H9 (cell line): ENCODE measurements around the gene PTDSS2. TPM values are rescaled to one million over a fixed set of nuclear protein-coding genes. Genes with fewer than 3 reads are reported as not detected.

Experiments
- DNase-seq: peaks from one replicate; pipeline ENCODE4 v3.0.0-alpha.2; 2017
- H2AFZ ChIP-seq: one replicate; pipeline ENCODE4 v1.6.1; 2013; ENCODE audit warnings: mild to moderate bottlenecking, low read length, control low read depth, moderate library complexity
- H2AK5ac ChIP-seq: 2 replicates; pipeline ENCODE4 v1.6.1; 2013; ENCODE audit warnings: low read length, control low read depth, mixed read lengths; ENCODE audit not compliant: insufficient read length
- H2BK120ac ChIP-seq: one replicate; pipeline ENCODE4 v1.6.1; 2013; ENCODE audit warnings: low read depth, mild to moderate bottlenecking, low read length, control low read depth, inconsistent platforms; ENCODE audit not compliant: poor library complexity, severe bottlenecking
- H2BK12ac ChIP-seq: 2 replicates; pipeline ENCODE4 v1.6.1; 2013; ENCODE audit warnings: low read length, control low read depth, mixed read lengths, low read depth; ENCODE audit not compliant: insufficient read length
- H2BK15ac ChIP-seq: 2 replicates; pipeline ENCODE4 v1.6.1; 2013; ENCODE audit warnings: low read depth, low read length, control low read depth
- H2BK20ac ChIP-seq: one replicate; pipeline ENCODE4 v1.6.1; 2013; ENCODE audit warnings: low read depth, mild to moderate bottlenecking, low read length, control low read depth, inconsistent platforms; ENCODE audit not compliant: poor library complexity, severe bottlenecking
- H2BK5ac ChIP-seq: 2 replicates; pipeline ENCODE4 v1.6.1; 2013; ENCODE audit warnings: low read length, control low read depth, mixed read lengths; ENCODE audit not compliant: insufficient read length
- H3K14ac ChIP-seq: 2 replicates; pipeline ENCODE4 v1.6.1; 2013; ENCODE audit warnings: low read length, control low read depth; ENCODE audit not compliant: insufficient read depth
- H3K18ac ChIP-seq: 2 replicates; pipeline ENCODE4 v1.6.1; 2013; ENCODE audit warnings: low read depth, mild to moderate bottlenecking, mixed read lengths, low read length, control low read depth; ENCODE audit not compliant: insufficient read length
- H3K23ac ChIP-seq: 2 replicates; pipeline ENCODE4 v1.6.1; 2013; ENCODE audit warnings: low read length, control low read depth, mixed read lengths, low read depth; ENCODE audit not compliant: insufficient read length
- H3K23me2 ChIP-seq: 2 replicates; pipeline ENCODE4 v1.6.1; 2013; ENCODE audit warnings: low read depth, mild to moderate bottlenecking, mixed read lengths, low read length, control low read depth; ENCODE audit not compliant: insufficient read length, poor library complexity, severe bottlenecking
- H3K27ac ChIP-seq: 2 replicates; pipeline ENCODE4 v1.5.1; 2013; ENCODE audit warnings: low read length, control low read depth, mixed read lengths, low read depth; ENCODE audit not compliant: insufficient read length
- H3K27me3 ChIP-seq: 2 replicates; pipeline ENCODE4 v1.6.1; 2013; ENCODE audit warnings: low read length, control low read depth, inconsistent platforms; ENCODE audit not compliant: insufficient read depth
- H3K4ac ChIP-seq: 2 replicates; pipeline ENCODE4 v1.6.1; 2013; ENCODE audit warnings: low read depth, mild to moderate bottlenecking, control low read depth, inconsistent platforms, low read length, moderate library complexity
- H3K4me1 ChIP-seq: 2 replicates; pipeline ENCODE4 v1.6.1; 2013; ENCODE audit warnings: low read length, control low read depth, inconsistent platforms; ENCODE audit not compliant: insufficient read depth
- H3K4me2 ChIP-seq: 2 replicates; pipeline ENCODE4 v1.6.1; 2013; ENCODE audit warnings: low read length, control low read depth, mixed read lengths; ENCODE audit not compliant: insufficient read length, insufficient read depth
- H3K56ac ChIP-seq: 2 replicates; pipeline ENCODE4 v1.6.1; 2013; ENCODE audit warnings: low read depth, mild to moderate bottlenecking, mixed read lengths, low read length, control low read depth; ENCODE audit not compliant: insufficient read length
- H3K79me1 ChIP-seq: 2 replicates; pipeline ENCODE4 v1.6.1; 2013; ENCODE audit warnings: low read depth, mild to moderate bottlenecking, moderate library complexity, low read length, control low read depth, inconsistent platforms; ENCODE audit not compliant: insufficient read depth, poor library complexity, severe bottlenecking
- H3K79me2 ChIP-seq: 2 replicates; pipeline ENCODE4 v1.6.1; 2013; ENCODE audit warnings: low read length, control low read depth, inconsistent platforms; ENCODE audit not compliant: insufficient read depth
- H3K9ac ChIP-seq: 2 replicates; pipeline ENCODE4 v1.6.1; 2013; ENCODE audit warnings: low read length, control low read depth, mixed read lengths; ENCODE audit not compliant: insufficient read length; ENCODE audit errors: extremely low read depth
- H3K9me3 ChIP-seq: one replicate; pipeline ENCODE4 v1.6.1; 2013; ENCODE audit warnings: low read depth, low read length, inconsistent platforms; ENCODE audit not compliant: control insufficient read depth
- H3T11ph ChIP-seq: one replicate; pipeline ENCODE4 v1.6.1; 2013; ENCODE audit warnings: mild to moderate bottlenecking, low read length, control low read depth, inconsistent platforms
- H4K20me1 ChIP-seq: one replicate; pipeline ENCODE4 v1.6.1; 2013; ENCODE audit not compliant: control insufficient read depth, insufficient read length, insufficient read depth
- H4K5ac ChIP-seq: 2 replicates; pipeline ENCODE4 v1.6.1; 2013; ENCODE audit warnings: low read depth, mild to moderate bottlenecking, mixed read lengths, low read length, control low read depth; ENCODE audit not compliant: insufficient read length
- H4K8ac ChIP-seq: replicated peaks from 2 replicates; pipeline ENCODE4 v1.6.1; 2013; ENCODE audit warnings: low read length, control low read depth, mixed read lengths, low read depth; ENCODE audit not compliant: insufficient read length
- H4K91ac ChIP-seq: 2 replicates; pipeline ENCODE4 v1.6.1; 2013; ENCODE audit warnings: low read depth, mild to moderate bottlenecking, moderate library complexity, mixed read lengths, low read length, control low read depth; ENCODE audit not compliant: insufficient read length
- H3K27ac Mint-ChIP-seq, 3 experiments: 2 replicates in 2 of 3; 3 replicates in 1 of 3; pipeline ENCODE4 v1.8.0; 2020 to 2021; ENCODE audit warnings: mixed read lengths in 3 of 3, mild to moderate bottlenecking in 1 of 3, moderate library complexity in 1 of 3
- H3K27me3 Mint-ChIP-seq: 2 replicates; pipeline ENCODE4 v1.8.0; 2021; ENCODE audit warnings: low read depth, mild to moderate bottlenecking, moderate library complexity, mixed read lengths
- H3K36me3 Mint-ChIP-seq, 3 experiments: 2 replicates in 2 of 3; 3 replicates in 1 of 3; pipeline ENCODE4 v1.8.0; 2020 to 2021; ENCODE audit warnings: low read depth in 3 of 3, mixed read lengths in 3 of 3; ENCODE audit not compliant: insufficient read depth in 1 of 3
- H3K4me1 Mint-ChIP-seq, 2 experiments: 2 replicates each; pipeline ENCODE4 v1.8.0; 2020; ENCODE audit warnings: mixed read lengths in 2 of 2
- H3K4me3 Mint-ChIP-seq, 2 experiments: 2 replicates in 1 of 2; 3 replicates in 1 of 2; pipeline ENCODE4 v1.8.0; 2020 to 2021; ENCODE audit warnings: mild to moderate bottlenecking in 2 of 2, mixed read lengths in 2 of 2, moderate library complexity in 1 of 2
- H3K9me3 Mint-ChIP-seq, 2 experiments: 2 replicates in 1 of 2; 3 replicates in 1 of 2; pipeline ENCODE4 v1.8.0; 2020; ENCODE audit warnings: mild to moderate bottlenecking in 2 of 2, mixed read lengths in 2 of 2, moderate library complexity in 1 of 2
- CTCF ChIP-seq: fragments of 200-600 bp; sonication (generic); conservative IDR thresholded peaks from 3 replicates; pipeline ENCODE4 v1.8.0; 2021; ENCODE audit warnings: antibody characterized with exemption, mild to moderate bottlenecking
- WGBS: extraction: QIAGEN DNeasy Blood & Tissue Kit; methylation state at CpG from one replicate; pipeline ENCODE4 v1.1.7; 2013; ENCODE audit warnings: missing lambda C conversion rate, low lambda C conversion rate, mixed read lengths; ENCODE audit not compliant: insufficient read length; ENCODE audit errors: extremely low coverage; 5-methylcytosine and 5-hydroxymethylcytosine counted together
- total RNA-seq: library from RNA; stranded (reverse); gene quantifications from 2 replicates; pipeline ENCODE4 v1.2.1, GENCODE V29; 2021

PTDSS2 gene
- total RNA-seq, 1 experiment from 2014 or later, result 55.3 TPM

DNA sequence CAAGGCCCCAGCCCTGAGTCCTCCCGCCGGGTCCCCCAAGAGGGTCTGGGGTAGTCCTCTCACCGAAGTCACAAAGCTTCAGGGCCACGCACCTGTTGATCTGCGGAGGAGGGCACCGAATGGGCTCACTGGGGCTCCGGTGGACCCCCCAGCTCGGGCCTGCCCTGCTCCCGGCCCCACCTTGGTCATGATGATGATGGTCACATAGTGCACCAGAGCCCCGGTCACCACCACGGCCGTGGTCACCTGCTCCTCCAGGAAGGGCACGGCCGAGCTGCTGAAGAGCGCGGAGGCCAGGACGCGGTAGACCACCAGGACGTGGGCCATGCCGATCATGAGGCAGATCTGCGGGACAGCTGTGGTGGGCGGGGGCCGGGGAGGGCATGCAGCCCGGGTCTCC lies 21.8 kb upstream of the PTDSS2 start:
- Histone ChIP-seq H4K8ac (no peak overlapping the region), H3K4me2 (no peak overlapping the region), H3K9me3 (no peaks in the 10 kb centered on the region), H3K56ac (no peak overlapping the region), H3T11ph (no peak overlapping the region), H3K14ac (no peak overlapping the region; the same call in 1 of the 2 replicates), H3K79me1 (no peaks in the 10 kb centered on the region), H2BK12ac (no peak overlapping the region), H3K4me1 (no peaks in the 10 kb centered on the region), H2BK5ac (no peak overlapping the region), H2BK120ac (no peak overlapping the region), H4K20me1 (no peaks in the 10 kb centered on the region), H2AFZ (no peak overlapping the region), H3K9ac (no peak overlapping the region), H3K27me3 (no peaks in the 10 kb centered on the region), H3K18ac (no peak overlapping the region), H2BK20ac (no peak overlapping the region), H3K23ac (no peak overlapping the region), H4K5ac (no peak overlapping the region), H3K23me2 (no peaks in the 10 kb centered on the region), H3K4ac (no peak overlapping the region), H3K79me2 (no peaks in the 10 kb centered on the region), H3K27ac (no peak overlapping the region), H4K91ac (no peak overlapping the region), H2BK15ac (no peak overlapping the region), H2AK5ac (no peak overlapping the region)
- Mint-ChIP-seq H3K4me3 (no peak overlapping the region), H3K36me3 (peaks cover 0 to 7% (median 4%) of the 10 kb centered on the region in 3 experiments; a peak in 3 of 7 replicates), H3K4me1 (peaks cover 0 to 3% of the 10 kb centered on the region in 2 experiments; a peak in 1 of 4 replicates), H3K27ac (no peak overlapping the region; a peak in 1 of 7 replicates), H3K27me3 (peaks cover 14% of the 10 kb centered on the region), H3K9me3 (no peaks in the 10 kb centered on the region; a peak in 1 of 5 replicates)
- no CpG with 5 or more reads among the region's 24 CpGs for WGBS
- DNase-seq, result no peak
- TF ChIP-seq CTCF, result no peak
